GM12874 (cell line): ENCODE measurements around the gene NDFIP2.

ENCODE experiments used
- TF ChIP-seq, protein P1 (sequence below): IDR thresholded peaks from 2 replicates; pipeline ENCODE4 v1.5.1; 2011; ENCODE audit warnings: low read depth, mild to moderate bottlenecking, control low read depth, low read length, moderate library complexity; ENCODE audit not compliant: insufficient read depth

Gene NDFIP2

DNA sequence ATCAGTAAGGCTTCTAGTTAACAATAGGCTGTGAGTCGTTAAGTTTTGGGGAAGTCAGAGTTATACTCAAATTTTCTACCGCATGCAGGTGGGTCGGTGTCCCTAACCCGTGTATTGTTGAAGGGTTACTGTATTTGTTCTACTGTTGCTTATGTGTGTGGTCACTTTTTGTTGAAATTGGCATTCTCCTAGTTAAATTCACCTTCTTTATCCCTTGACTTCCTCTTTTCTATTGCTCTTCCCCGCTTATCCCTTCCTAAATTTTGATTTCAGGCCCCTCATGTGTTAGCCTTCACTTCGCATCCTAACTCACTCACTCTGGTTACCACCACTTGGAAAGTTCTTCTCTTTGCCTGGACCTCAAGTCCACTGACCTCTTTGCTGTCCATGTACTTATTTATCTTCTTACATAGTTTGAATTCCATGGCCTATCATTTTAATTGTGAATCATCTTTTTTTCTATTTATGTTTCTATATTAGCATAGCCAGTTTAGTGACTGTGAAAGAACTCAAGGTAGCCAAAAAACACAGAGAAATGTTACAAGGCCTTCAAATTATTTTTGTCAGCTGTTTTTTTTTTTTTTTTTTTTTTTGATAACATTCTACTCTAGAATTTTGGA is 52.9 kb downstream of the NDFIP2 start:
- TF ChIP-seq, protein P1, sequence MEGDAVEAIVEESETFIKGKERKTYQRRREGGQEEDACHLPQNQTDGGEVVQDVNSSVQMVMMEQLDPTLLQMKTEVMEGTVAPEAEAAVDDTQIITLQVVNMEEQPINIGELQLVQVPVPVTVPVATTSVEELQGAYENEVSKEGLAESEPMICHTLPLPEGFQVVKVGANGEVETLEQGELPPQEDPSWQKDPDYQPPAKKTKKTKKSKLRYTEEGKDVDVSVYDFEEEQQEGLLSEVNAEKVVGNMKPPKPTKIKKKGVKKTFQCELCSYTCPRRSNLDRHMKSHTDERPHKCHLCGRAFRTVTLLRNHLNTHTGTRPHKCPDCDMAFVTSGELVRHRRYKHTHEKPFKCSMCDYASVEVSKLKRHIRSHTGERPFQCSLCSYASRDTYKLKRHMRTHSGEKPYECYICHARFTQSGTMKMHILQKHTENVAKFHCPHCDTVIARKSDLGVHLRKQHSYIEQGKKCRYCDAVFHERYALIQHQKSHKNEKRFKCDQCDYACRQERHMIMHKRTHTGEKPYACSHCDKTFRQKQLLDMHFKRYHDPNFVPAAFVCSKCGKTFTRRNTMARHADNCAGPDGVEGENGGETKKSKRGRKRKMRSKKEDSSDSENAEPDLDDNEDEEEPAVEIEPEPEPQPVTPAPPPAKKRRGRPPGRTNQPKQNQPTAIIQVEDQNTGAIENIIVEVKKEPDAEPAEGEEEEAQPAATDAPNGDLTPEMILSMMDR, result no peak

- TF ChIP-seq, protein P1, result no peak
Measured at GRCh38 chr13:79534596-79534995, 53.6 kb downstream of the NDFIP2 start.

GRCh38 chr13:79538757-79539156 is 57.8 kb downstream of the NDFIP2 start:
- TF ChIP-seq, protein P1, result no peak

- TF ChIP-seq, protein P1, result no peak
Measured at GRCh38 chr13:79540504-79540903, 59.5 kb downstream of the NDFIP2 start.

- TF ChIP-seq, protein P1, result 0 out of 2 replicates have a peak, but pooled peaks have one; percentile 17
Measured at GRCh38 chr13:79541426-79542049, 60.6 kb downstream of the NDFIP2 start.

DNA sequence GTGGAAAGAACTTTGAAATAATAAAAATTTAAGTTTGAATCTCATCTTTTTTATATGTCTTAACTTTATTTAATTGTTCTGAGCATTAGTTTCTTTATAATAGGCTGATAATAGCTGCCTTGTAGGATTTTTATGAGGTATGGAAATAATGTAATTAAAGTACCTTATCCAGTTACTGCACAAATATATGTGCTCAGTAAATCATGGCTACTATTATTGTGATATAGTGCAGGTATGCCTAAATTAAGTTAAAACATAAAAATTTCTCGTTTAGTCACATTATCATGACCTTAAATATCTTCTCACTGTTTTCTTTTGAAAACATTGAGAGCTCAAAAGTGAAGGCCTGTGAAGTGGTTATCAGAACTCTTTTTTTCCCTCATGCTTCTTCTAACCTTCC is 62.9 kb downstream of the NDFIP2 start:
- TF ChIP-seq, protein P1, result no peak

GRCh38 chr13:79547211-79548195 is 66.5 kb downstream of the NDFIP2 start:
- TF ChIP-seq, protein P1, result no peak
